HEK293T (cell line): ENCODE results near the gene ULK1.

ENCODE experiments used
- CTCF ChIA-PET: fragments of 350-600 bp; formaldehyde crosslinking; extraction: SDS; loops from one replicate; lab custom pipeline; 2021; ENCODE audit warnings: antibody characterized with exemption, inconsistent platforms; lab: Yijun Ruan, JAX
- POLR2A ChIA-PET: fragments of 350-600 bp; formaldehyde crosslinking; extraction: SDS; loops from one replicate; lab custom pipeline; 2020; ENCODE audit warnings: antibody characterized with exemption, inconsistent platforms; lab: Yijun Ruan, JAX
- DNase-seq: peaks from one replicate; pipeline ENCODE4 v3.0.0; 2012; ENCODE audit warnings: mixed read lengths; ENCODE audit errors: extremely low spot score
- ARNT ChIP-seq: fragments of 450-650 bp; IDR thresholded peaks from 2 replicates; pipeline ENCODE4 v1.6.1; 2017; ENCODE audit warnings: mild to moderate bottlenecking
- BHLHE40 ChIP-seq: fragments of 450-650 bp; IDR thresholded peaks from 2 replicates; pipeline ENCODE4 v1.6.1; 2016; ENCODE audit warnings: mild to moderate bottlenecking, moderate library complexity, borderline replicate concordance
- CTBP1 ChIP-seq: fragments of 450-650 bp; IDR thresholded peaks from 2 replicates; pipeline ENCODE4 v1.6.1; 2016; ENCODE audit warnings: borderline replicate concordance
- ELF4 ChIP-seq: fragments of 450-650 bp; IDR thresholded peaks from 2 replicates; pipeline ENCODE4 v1.6.1; 2017; ENCODE audit warnings: antibody characterized with exemption
- FOXA1 ChIP-seq: fragments of 450-650 bp; IDR thresholded peaks from 2 replicates; pipeline ENCODE4 v1.6.1; 2016; ENCODE audit warnings: mild to moderate bottlenecking
- FOXK2 ChIP-seq: fragments of 450-650 bp; IDR thresholded peaks from 2 replicates; pipeline ENCODE4 v1.6.1; 2016; ENCODE audit warnings: mild to moderate bottlenecking
- FOXM1 ChIP-seq: fragments of 450-650 bp; IDR thresholded peaks from 2 replicates; pipeline ENCODE4 v1.6.1; 2017; ENCODE audit warnings: mild to moderate bottlenecking, borderline replicate concordance
- HDGF ChIP-seq: fragments of 450-650 bp; IDR thresholded peaks from 2 replicates; pipeline ENCODE4 v1.6.1; 2017; ENCODE audit warnings: antibody characterized with exemption, borderline replicate concordance
- L3MBTL2 ChIP-seq: fragments of 450-650 bp; conservative IDR thresholded peaks from 2 replicates; pipeline ENCODE4 v1.6.1; 2016; ENCODE audit warnings: mild to moderate bottlenecking
- LEF1 ChIP-seq: fragments of 450-650 bp; IDR thresholded peaks from 2 replicates; pipeline ENCODE4 v1.6.1; 2017; ENCODE audit warnings: mild to moderate bottlenecking, borderline replicate concordance
- NFRKB ChIP-seq: fragments of 450-650 bp; IDR thresholded peaks from 2 replicates; pipeline ENCODE4 v1.6.1; 2016; ENCODE audit warnings: mild to moderate bottlenecking, moderate library complexity
- PKNOX1 ChIP-seq: fragments of 450-650 bp; IDR thresholded peaks from 2 replicates; pipeline ENCODE4 v1.6.1; 2016
- SP1 ChIP-seq: fragments of 450-650 bp; IDR thresholded peaks from 2 replicates; pipeline ENCODE4 v1.6.1; 2017
- SUZ12 ChIP-seq: fragments of 450-650 bp; IDR thresholded peaks from 2 replicates; pipeline ENCODE4 v1.6.1; 2016; ENCODE audit warnings: mild to moderate bottlenecking
- TARDBP ChIP-seq: fragments of 450-650 bp; IDR thresholded peaks from 2 replicates; pipeline ENCODE4 v1.6.1; 2016
- ZNF384 ChIP-seq: fragments of 450-650 bp; IDR thresholded peaks from 2 replicates; pipeline ENCODE4 v1.6.1; 2016

The ULK1 gene

GRCh38 chr12:131909752-131910219, 15.4 kb downstream of the ULK1 start:
- CTCF ChIA-PET: no interaction called here
- DNase-seq: no peak
- POLR2A ChIA-PET: no interaction called here
- TF ChIP-seq CTBP1 (no peak), ZNF384 (no peak), PKNOX1 (no peak), HDGF (no peak), LEF1 (no peak)

GRCh38 chr12:131910302-131911027, 16.0 kb downstream of the ULK1 start:
- POLR2A ChIA-PET: no interaction called here
- CTCF ChIA-PET: no interaction called here
- TF ChIP-seq FOXA1 (no peak), NFRKB (no peak), L3MBTL2 (no peak), HDGF (no peak), ZNF384 (no peak), SP1 (no peak), FOXM1 (no peak), FOXK2 (no peak), SUZ12 (no peak), PKNOX1 (no peak), LEF1 (no peak), ELF4 (no peak), CTBP1 (no peak), TARDBP (no peak), BHLHE40 (no peak), ARNT (no peak)
- no peak for DNase-seq

GRCh38 chr12:131911028-131911650, 16.7 kb downstream of the ULK1 start:
- TF ChIP-seq LEF1 (no peak), HDGF (no peak), SUZ12 (no peak), FOXA1 (no peak), ARNT (no peak), ZNF384 (no peak), CTBP1 (no peak), L3MBTL2 (no peak), PKNOX1 (no peak), ELF4 (no peak), FOXK2 (no peak), NFRKB (no peak), BHLHE40 (no peak), FOXM1 (no peak), TARDBP (no peak), SP1 (no peak)
- no peak for DNase-seq
- ChIA-PET CTCF (no interaction called here), POLR2A (no interaction called here)

GRCh38 chr12:131911851-131912477, 17.5 kb downstream of the ULK1 start:
- DNase-seq: no peak
- ChIA-PET POLR2A (no interaction called here), CTCF (no interaction called here)
- no peak for TF ChIP-seq FOXA1
- no peak for TF ChIP-seq SUZ12
- TF ChIP-seq FOXM1: no peak
- TF ChIP-seq ARNT: no peak
- no peak for TF ChIP-seq HDGF
- TF ChIP-seq FOXK2: no peak
- no peak for TF ChIP-seq CTBP1
- no peak for TF ChIP-seq PKNOX1
- TF ChIP-seq NFRKB: no peak
- no peak for TF ChIP-seq BHLHE40
- no peak for TF ChIP-seq TARDBP
- TF ChIP-seq ELF4: no peak
- TF ChIP-seq ZNF384: no peak
- no peak for TF ChIP-seq LEF1
- TF ChIP-seq L3MBTL2: no peak
- TF ChIP-seq SP1: no peak
